Measurements from ENCODE around the gene LCK.

DNA sequence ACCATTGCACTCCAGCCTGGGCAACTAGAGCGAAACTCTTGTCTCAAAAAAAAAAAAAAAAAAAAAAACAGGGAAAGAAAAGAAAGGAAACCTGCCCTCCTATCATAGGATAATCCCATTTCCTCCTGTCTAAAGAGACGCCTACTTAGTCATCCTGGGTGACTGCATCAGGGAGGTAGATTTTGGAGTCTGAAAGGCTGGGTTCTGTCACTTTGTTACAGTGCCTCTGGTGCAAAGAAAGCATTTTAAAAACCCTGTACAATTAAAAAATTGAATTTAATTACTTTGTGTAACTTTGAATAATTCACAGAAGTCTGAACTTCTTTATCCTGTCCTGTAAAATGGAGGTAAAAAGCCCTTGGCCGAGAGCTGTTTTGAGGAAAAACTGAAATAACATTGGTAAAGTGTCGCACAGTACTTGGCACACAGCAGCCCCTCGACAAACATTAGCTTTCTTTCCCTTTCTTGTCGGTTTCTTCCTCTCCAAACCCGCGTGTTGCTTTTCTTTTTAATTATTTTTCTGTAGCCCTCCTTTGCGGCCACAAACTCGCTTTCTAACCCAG is 40.2 kb downstream of the LCK start:
- TF ChIP-seq, protein P1, sequence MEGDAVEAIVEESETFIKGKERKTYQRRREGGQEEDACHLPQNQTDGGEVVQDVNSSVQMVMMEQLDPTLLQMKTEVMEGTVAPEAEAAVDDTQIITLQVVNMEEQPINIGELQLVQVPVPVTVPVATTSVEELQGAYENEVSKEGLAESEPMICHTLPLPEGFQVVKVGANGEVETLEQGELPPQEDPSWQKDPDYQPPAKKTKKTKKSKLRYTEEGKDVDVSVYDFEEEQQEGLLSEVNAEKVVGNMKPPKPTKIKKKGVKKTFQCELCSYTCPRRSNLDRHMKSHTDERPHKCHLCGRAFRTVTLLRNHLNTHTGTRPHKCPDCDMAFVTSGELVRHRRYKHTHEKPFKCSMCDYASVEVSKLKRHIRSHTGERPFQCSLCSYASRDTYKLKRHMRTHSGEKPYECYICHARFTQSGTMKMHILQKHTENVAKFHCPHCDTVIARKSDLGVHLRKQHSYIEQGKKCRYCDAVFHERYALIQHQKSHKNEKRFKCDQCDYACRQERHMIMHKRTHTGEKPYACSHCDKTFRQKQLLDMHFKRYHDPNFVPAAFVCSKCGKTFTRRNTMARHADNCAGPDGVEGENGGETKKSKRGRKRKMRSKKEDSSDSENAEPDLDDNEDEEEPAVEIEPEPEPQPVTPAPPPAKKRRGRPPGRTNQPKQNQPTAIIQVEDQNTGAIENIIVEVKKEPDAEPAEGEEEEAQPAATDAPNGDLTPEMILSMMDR (IDR thresholded peaks at IDR 0.05; ENCODE audit: low read length), result no peak
- TF ChIP-seq EZH2 (optimal IDR thresholded peaks at IDR 0.05; ENCODE audit: low read depth, low read length) (no peak), EZH2phosphoT487 (IDR thresholded peaks at IDR 0.05; ENCODE audit: low read length) (no peak)

All from MM.1S (cell line).